Mammary epithelial cell (primary cell): ENCODE data around the gene RSU1.

Experiments used
- CTCF ChIP-seq, 2 donors: IDR thresholded peaks in 1 of 2; conservative IDR thresholded peaks in 1 of 2; 2 replicates each; pipeline ENCODE4 v1.5.1; 2011 to 2012; ENCODE audit warnings: inconsistent platforms in 2 of 2, low read length in 2 of 2, mild to moderate bottlenecking in 2 of 2, control low read depth in 1 of 2, low read depth in 1 of 2; ENCODE audit not compliant: insufficient read depth in 1 of 2; ENCODE audit errors: extremely low read depth in 1 of 2
- EZH2 ChIP-seq: IDR thresholded peaks from 2 replicates; pipeline ENCODE4 v1.6.1; 2012; ENCODE audit warnings: low read length, inconsistent platforms, borderline replicate concordance

- TF ChIP-seq CTCF (conservative IDR thresholded peaks at IDR 0.05 in 1 of 2, IDR thresholded peaks at IDR 0.05 in 1 of 2; ENCODE audit: extremely low read depth in 1 of 2, insufficient read depth in 1 of 2, low read depth in 1 of 2, low read length in 2 of 2) (no peak), EZH2 (no peak)
These were observed 254.3 kb downstream of the RSU1 start for GRCh38 chr10:16562891-16563290.
